SK-N-SH (cell line): Measurements from ENCODE around the gene AGBL1. TPM values are rescaled to one million over a fixed set of nuclear protein-coding genes. Genes with fewer than 3 reads are reported as not detected.

Source experiments
- CTCF ChIA-PET: fragments of 300-600, 350-600 bp; formaldehyde crosslinking; extraction: SDS; loops from one replicate; lab custom pipeline; 2021; lab: Yijun Ruan, JAX
- POLR2A ChIA-PET: fragments of 350-600 bp; sonication (Branson Sonifier 250); formaldehyde crosslinking; extraction: SDS; loops from one replicate; lab custom pipeline; 2020; ENCODE audit warnings: antibody characterized with exemption, inconsistent platforms; lab: Yijun Ruan, JAX
- DNase-seq: peaks from one replicate; pipeline ENCODE4 v3.0.0; 2012
- H2AFZ ChIP-seq: fragments of 200-600 bp; sonication (generic); 2 replicates; pipeline ENCODE4 v1.8.1; 2016; ENCODE audit warnings: antibody characterized with exemption, mild to moderate bottlenecking, low read depth
- H3F3A ChIP-seq: fragments of 200-600 bp; sonication (generic); replicated peaks from 2 replicates; pipeline ENCODE3; 2016; ENCODE audit warnings: antibody characterized with exemption, mild to moderate bottlenecking; ENCODE audit not compliant: insufficient read depth
- H3K27ac ChIP-seq, 2 experiments: fragments of 200-500 bp in 1 of 2; fragments of 200-600 bp in 1 of 2; sonication (Bioruptor generic) in 1 of 2; sonication (generic), shearing (Covaris generic) in 1 of 2; 2 replicates each; pipeline versions ENCODE4 v1.5.1 to v1.6.1; 2014 to 2016; ENCODE audit warnings: low read depth in 2 of 2, inconsistent platforms in 1 of 2, low read length in 1 of 2, mild to moderate bottlenecking in 1 of 2, mixed read lengths in 1 of 2
- H3K27me3 ChIP-seq: fragments of 200-600 bp; sonication (generic), shearing (Covaris generic); 2 replicates; pipeline ENCODE4 v1.6.1; 2016; ENCODE audit warnings: mixed run types; ENCODE audit not compliant: insufficient read depth
- H3K36me3 ChIP-seq, 2 experiments: fragments of 200-500 bp in 1 of 2; fragments of 200-600 bp in 1 of 2; sonication (Bioruptor generic) in 1 of 2; sonication (generic) in 1 of 2; replicated peaks in 1 of 2; 2 replicates each; pipeline versions ENCODE3 to v1.5.1; 2014 to 2016; ENCODE audit warnings: low read length in 1 of 2, mild to moderate bottlenecking in 1 of 2; ENCODE audit not compliant: insufficient read depth in 2 of 2, control insufficient read depth in 1 of 2
- H3K4me1 ChIP-seq, 2 experiments: fragments of 200-500 bp in 1 of 2; fragments of 200-600 bp in 1 of 2; sonication (Bioruptor generic) in 1 of 2; sonication (generic), shearing (Covaris generic) in 1 of 2; 2 replicates each; pipeline versions ENCODE4 v1.5.1 to v1.6.1; 2014 to 2016; ENCODE audit warnings: low read depth in 1 of 2, low read length in 1 of 2, mixed run types in 1 of 2; ENCODE audit not compliant: insufficient read depth in 2 of 2, control insufficient read depth in 1 of 2
- H3K4me2 ChIP-seq: fragments of 200-600 bp; sonication (generic), shearing (Covaris generic); 2 replicates; pipeline ENCODE4 v1.6.1; 2017; ENCODE audit warnings: mixed run types
- H3K4me3 ChIP-seq, 2 experiments: fragments of 200-500 bp in 1 of 2; fragments of 200-600 bp in 1 of 2; sonication (Bioruptor generic) in 1 of 2; sonication (generic), shearing (Covaris generic) in 1 of 2; 2 replicates each; pipeline versions ENCODE4 v1.5.1 to v1.8.1; 2014 to 2016; ENCODE audit warnings: low read depth in 2 of 2, inconsistent platforms in 1 of 2, low read length in 1 of 2, mild to moderate bottlenecking in 1 of 2, mixed read lengths in 1 of 2, moderate library complexity in 1 of 2
- H3K79me2 ChIP-seq: fragments of 200-600 bp; sonication (generic); 2 replicates; pipeline ENCODE4 v1.8.1; 2017; ENCODE audit warnings: mild to moderate bottlenecking; ENCODE audit not compliant: insufficient read depth
- H3K9ac ChIP-seq: fragments of 200-600 bp; sonication (generic); 2 replicates; pipeline ENCODE4 v1.6.1; 2017; ENCODE audit warnings: mixed run types
- H3K9me2 ChIP-seq: fragments of 200-600 bp; sonication (generic); 2 replicates; pipeline ENCODE4 v1.6.1; 2017; ENCODE audit warnings: mixed run types
- H3K9me3 ChIP-seq: fragments of 200-600 bp; sonication (generic); 2 replicates; pipeline ENCODE4 v1.6.1; 2017; ENCODE audit warnings: mixed run types, mild to moderate bottlenecking, moderate library complexity
- H4K20me1 ChIP-seq: fragments of 200-600 bp; sonication (generic); 2 replicates; pipeline ENCODE4 v1.6.1; 2017; ENCODE audit warnings: mild to moderate bottlenecking, mixed run types; ENCODE audit not compliant: insufficient read depth
- FOXM1 ChIP-seq: IDR thresholded peaks from 2 replicates; pipeline ENCODE4 v1.4.0; 2012; ENCODE audit warnings: low read depth, mild to moderate bottlenecking
- JUND ChIP-seq: IDR thresholded peaks from 2 replicates; pipeline ENCODE4 v1.4.0; 2012
- NFIC ChIP-seq: IDR thresholded peaks from 2 replicates; pipeline ENCODE4 v1.4.0; 2012; ENCODE audit warnings: borderline replicate concordance
- RXRA ChIP-seq: IDR thresholded peaks from 2 replicates; pipeline ENCODE4 v1.4.0; 2012; ENCODE audit warnings: low read depth, mild to moderate bottlenecking, borderline replicate concordance
- SIN3A ChIP-seq: IDR thresholded peaks from 2 replicates; pipeline ENCODE4 v1.6.1; 2012; ENCODE audit warnings: low read depth, mild to moderate bottlenecking, low read length, moderate library complexity, borderline replicate concordance
- TCF12 ChIP-seq: IDR thresholded peaks from 2 replicates; pipeline ENCODE4 v1.4.0; 2012
- WGBS: methylation state at CpG from one replicate; pipeline ENCODE4 v1.1.6; 2017; ENCODE audit warnings: low lambda C conversion rate; 5-methylcytosine and 5-hydroxymethylcytosine counted together
- polyA plus RNA-seq, 3 experiments: library from polyadenylated mRNA; depleted of rRNA; stranded (reverse); fragments of >200 nt; gene quantifications; 2 replicates each; pipeline ENCODE4 v1.2.3, GENCODE V29; 2012
- TF ChIP-seq, protein P1 (sequence below): fragments of 150-350 bp; IDR thresholded peaks from 2 replicates; pipeline ENCODE4 v1.6.1; 2016; ENCODE audit warnings: mild to moderate bottlenecking, low read depth, low read length
- TF ChIP-seq, protein P2 (sequence below): fragments of 200-600 bp; sonication (generic); IDR thresholded peaks from 2 replicates; pipeline ENCODE4 v1.6.1; 2017; ENCODE audit warnings: antibody characterized with exemption, mild to moderate bottlenecking, moderate library complexity
- TF ChIP-seq, protein P3 (sequence below): IDR thresholded peaks from 2 replicates; pipeline ENCODE4 v1.6.1; 2012; ENCODE audit warnings: mild to moderate bottlenecking, low read depth, low read length, moderate library complexity
- TF ChIP-seq, protein P4 (sequence below): IDR thresholded peaks from 2 replicates; pipeline ENCODE4; 2012

Gene AGBL1
- polyA plus RNA-seq, 1 of the 3 experiments (the other 2 are of a cell fraction), result not detected

DNA sequence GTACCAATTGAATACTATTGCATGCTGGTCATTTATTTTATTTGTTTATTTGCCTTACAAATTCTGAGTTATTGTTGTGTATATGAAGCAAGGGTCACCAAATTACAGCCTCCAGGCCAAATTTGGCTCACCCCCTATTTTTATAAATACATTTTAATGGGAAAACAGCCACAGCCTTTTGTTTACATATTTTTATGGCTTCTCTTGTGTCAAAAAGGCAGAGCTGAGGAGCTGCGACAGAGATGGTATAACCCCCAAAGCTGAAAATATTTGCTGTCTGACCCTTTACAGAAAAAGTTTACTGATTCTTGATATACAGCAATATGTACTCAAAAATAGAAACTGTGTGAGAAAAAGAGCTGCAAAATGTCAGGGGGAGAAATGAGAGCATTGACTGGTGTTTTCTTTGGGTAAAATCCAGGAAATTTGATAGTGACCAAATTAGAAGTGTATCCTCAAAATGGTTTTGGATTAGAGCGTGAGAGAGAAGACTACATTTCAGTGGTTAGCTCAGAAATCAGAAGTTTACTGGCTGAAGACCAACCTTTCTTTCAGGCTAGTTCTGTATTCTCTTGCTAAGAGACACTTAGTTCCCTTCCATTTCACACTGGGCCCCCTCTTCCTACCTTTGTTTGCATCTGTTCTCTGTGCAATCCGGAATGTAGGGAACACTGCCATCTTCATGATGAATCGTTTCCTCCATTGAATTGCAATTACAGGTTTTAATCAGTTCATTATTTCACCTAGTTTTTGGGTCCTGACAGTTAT is 757.8 kb downstream of the AGBL1 start:
- Histone ChIP-seq H3K4me2 (no peak overlapping the region), H3K9me3 (no peaks in the 10 kb centered on the region), H3K27me3 (no peaks in the 10 kb centered on the region), H3K9ac (no peak overlapping the region), H3F3A (no peaks in the 10 kb centered on the region), H3K79me2 (no peaks in the 10 kb centered on the region), H4K20me1 (no peaks in the 10 kb centered on the region), H3K9me2 (no peaks in the 10 kb centered on the region), H3K4me3 (no peak overlapping the region), H3K27ac (peak overlapping the region in 1 of 2 experiments; percentile 47; a peak in 1 of 4 replicates), H3K4me1 (no peaks in the 10 kb centered on the region), H3K36me3 (no peaks in the 10 kb centered on the region), H2AFZ (no peak overlapping the region)
- no peak for TF ChIP-seq JUND
- peak; percentile 43; the same call in 1 of the 2 replicates for TF ChIP-seq NFIC
- TF ChIP-seq, protein P1, sequence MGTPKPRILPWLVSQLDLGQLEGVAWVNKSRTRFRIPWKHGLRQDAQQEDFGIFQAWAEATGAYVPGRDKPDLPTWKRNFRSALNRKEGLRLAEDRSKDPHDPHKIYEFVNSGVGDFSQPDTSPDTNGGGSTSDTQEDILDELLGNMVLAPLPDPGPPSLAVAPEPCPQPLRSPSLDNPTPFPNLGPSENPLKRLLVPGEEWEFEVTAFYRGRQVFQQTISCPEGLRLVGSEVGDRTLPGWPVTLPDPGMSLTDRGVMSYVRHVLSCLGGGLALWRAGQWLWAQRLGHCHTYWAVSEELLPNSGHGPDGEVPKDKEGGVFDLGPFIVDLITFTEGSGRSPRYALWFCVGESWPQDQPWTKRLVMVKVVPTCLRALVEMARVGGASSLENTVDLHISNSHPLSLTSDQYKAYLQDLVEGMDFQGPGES, result no peak
- TF ChIP-seq, protein P2, sequence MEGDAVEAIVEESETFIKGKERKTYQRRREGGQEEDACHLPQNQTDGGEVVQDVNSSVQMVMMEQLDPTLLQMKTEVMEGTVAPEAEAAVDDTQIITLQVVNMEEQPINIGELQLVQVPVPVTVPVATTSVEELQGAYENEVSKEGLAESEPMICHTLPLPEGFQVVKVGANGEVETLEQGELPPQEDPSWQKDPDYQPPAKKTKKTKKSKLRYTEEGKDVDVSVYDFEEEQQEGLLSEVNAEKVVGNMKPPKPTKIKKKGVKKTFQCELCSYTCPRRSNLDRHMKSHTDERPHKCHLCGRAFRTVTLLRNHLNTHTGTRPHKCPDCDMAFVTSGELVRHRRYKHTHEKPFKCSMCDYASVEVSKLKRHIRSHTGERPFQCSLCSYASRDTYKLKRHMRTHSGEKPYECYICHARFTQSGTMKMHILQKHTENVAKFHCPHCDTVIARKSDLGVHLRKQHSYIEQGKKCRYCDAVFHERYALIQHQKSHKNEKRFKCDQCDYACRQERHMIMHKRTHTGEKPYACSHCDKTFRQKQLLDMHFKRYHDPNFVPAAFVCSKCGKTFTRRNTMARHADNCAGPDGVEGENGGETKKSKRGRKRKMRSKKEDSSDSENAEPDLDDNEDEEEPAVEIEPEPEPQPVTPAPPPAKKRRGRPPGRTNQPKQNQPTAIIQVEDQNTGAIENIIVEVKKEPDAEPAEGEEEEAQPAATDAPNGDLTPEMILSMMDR, result no peak
- no peak for TF ChIP-seq FOXM1
- TF ChIP-seq TCF12, result peak; percentile 46; the same call in 1 of the 2 replicates
- no peak for DNase-seq
- CTCF ChIA-PET, result no interaction called here
- POLR2A ChIA-PET, result no interaction called here
- 20% methylated on average over 4 of the region's 4 CpGs for WGBS

- H3K27ac ChIP-seq, result no peak overlapping the region
- no peaks in the 10 kb centered on the region for H3K4me1 ChIP-seq
- no peak overlapping the region for H3K9ac ChIP-seq
- H2AFZ ChIP-seq, result no peak overlapping the region
- no peak overlapping the region for H3K4me3 ChIP-seq
- H4K20me1 ChIP-seq, result no peaks in the 10 kb centered on the region
- TF ChIP-seq, protein P3, sequence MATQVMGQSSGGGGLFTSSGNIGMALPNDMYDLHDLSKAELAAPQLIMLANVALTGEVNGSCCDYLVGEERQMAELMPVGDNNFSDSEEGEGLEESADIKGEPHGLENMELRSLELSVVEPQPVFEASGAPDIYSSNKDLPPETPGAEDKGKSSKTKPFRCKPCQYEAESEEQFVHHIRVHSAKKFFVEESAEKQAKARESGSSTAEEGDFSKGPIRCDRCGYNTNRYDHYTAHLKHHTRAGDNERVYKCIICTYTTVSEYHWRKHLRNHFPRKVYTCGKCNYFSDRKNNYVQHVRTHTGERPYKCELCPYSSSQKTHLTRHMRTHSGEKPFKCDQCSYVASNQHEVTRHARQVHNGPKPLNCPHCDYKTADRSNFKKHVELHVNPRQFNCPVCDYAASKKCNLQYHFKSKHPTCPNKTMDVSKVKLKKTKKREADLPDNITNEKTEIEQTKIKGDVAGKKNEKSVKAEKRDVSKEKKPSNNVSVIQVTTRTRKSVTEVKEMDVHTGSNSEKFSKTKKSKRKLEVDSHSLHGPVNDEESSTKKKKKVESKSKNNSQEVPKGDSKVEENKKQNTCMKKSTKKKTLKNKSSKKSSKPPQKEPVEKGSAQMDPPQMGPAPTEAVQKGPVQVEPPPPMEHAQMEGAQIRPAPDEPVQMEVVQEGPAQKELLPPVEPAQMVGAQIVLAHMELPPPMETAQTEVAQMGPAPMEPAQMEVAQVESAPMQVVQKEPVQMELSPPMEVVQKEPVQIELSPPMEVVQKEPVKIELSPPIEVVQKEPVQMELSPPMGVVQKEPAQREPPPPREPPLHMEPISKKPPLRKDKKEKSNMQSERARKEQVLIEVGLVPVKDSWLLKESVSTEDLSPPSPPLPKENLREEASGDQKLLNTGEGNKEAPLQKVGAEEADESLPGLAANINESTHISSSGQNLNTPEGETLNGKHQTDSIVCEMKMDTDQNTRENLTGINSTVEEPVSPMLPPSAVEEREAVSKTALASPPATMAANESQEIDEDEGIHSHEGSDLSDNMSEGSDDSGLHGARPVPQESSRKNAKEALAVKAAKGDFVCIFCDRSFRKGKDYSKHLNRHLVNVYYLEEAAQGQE, result no peak
- TF ChIP-seq, protein P4, sequence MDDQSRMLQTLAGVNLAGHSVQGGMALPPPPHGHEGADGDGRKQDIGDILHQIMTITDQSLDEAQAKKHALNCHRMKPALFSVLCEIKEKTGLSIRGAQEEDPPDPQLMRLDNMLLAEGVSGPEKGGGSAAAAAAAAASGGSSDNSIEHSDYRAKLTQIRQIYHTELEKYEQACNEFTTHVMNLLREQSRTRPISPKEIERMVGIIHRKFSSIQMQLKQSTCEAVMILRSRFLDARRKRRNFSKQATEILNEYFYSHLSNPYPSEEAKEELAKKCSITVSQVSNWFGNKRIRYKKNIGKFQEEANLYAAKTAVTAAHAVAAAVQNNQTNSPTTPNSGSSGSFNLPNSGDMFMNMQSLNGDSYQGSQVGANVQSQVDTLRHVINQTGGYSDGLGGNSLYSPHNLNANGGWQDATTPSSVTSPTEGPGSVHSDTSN, result no peak
- TF ChIP-seq SIN3A, result no peak
- no peak for TF ChIP-seq RXRA
- H3K9me2 ChIP-seq, result no peaks in the 10 kb centered on the region
- ChIA-PET CTCF (no interaction called here), POLR2A (no interaction called here)
- H3K4me2 ChIP-seq, result no peak overlapping the region
- no peaks in the 10 kb centered on the region for H3K9me3 ChIP-seq
- no peaks in the 10 kb centered on the region for H3K79me2 ChIP-seq
- DNase-seq, result no peak
- WGBS, result 47% methylated on average over 3 of the region's 3 CpGs
- no peaks in the 10 kb centered on the region for H3F3A ChIP-seq
- H3K27me3 ChIP-seq, result no peaks in the 10 kb centered on the region
- no peaks in the 10 kb centered on the region for H3K36me3 ChIP-seq
These were observed 759.8 kb downstream of the AGBL1 start for GRCh38 chr15:86839502-86839901.
